Activated naive CD4-positive, alpha-beta T cell (primary cell): ENCODE measurements around the gene LRCH4.
A peak's percentile ranks its signal among the peaks of the same experiment; 100 is the strongest.
"Not testable (repeated sequence)": the region's sequence is repeated elsewhere in the genome, so short reads cannot be mapped to it uniquely, and the experiment has no call there.

Experiments
- DNase-seq, 4 experiments: peaks; one replicate each; lab custom pipeline; 2025; lab: John Stamatoyannopoulos, UW

The LRCH4 gene

DNA sequence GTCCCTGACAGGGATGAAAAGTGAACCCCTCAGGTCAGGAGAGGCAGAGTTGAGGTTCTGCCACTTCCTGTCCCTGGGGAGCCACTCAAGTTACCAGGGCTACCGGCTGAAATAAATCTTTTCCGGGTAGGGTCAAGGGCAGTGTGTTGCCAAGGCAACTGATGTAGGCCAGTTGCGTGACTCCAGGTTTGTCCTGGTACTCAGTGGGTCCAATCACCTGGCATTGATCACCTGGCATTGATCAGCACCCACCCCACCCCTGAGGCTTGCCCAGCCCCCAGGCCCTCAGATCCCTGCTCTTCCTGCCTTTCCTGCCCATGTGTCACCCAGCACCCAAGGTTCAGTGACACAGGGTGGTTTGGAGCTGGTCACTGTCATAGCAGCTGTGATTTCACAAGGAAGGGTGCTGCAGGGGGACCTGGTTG is 18.2 kb downstream of the LRCH4 start:
- no peak for DNase-seq

DNA sequence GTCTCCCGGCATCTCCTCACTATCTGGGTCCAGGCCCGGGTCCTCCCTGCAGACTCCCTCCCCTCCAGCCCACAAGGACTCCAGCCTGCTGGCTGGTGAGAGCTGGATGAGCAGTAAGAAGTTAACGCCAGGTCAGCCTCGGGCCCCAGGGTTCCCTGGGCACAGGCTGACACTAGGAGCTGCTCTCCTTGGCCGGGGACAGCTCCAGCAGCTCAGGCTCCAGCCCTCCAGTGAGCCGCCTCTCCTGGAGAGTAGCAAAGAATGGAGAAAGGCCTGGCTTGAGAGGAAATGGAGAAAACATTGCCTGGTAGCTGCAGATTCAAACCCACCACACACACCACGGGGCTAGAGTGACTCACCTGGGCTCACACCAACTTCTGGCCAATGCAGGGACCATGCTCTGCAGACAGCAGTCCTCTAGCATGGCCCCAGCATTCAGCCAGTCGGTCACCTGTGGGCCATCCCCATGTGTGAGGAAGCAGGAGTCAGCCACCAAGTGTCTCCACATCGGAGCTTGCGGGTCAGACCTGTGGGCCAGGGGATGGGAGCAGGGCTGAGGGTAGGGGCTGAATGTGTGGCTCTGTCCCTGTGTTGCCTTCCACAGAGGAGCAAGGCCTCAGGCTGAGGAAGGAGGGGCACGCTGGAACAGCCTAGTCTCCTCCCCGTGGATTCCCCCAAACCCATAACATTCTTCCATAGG is 18.7 kb downstream of the LRCH4 start:
- DNase-seq: no peak

DNA sequence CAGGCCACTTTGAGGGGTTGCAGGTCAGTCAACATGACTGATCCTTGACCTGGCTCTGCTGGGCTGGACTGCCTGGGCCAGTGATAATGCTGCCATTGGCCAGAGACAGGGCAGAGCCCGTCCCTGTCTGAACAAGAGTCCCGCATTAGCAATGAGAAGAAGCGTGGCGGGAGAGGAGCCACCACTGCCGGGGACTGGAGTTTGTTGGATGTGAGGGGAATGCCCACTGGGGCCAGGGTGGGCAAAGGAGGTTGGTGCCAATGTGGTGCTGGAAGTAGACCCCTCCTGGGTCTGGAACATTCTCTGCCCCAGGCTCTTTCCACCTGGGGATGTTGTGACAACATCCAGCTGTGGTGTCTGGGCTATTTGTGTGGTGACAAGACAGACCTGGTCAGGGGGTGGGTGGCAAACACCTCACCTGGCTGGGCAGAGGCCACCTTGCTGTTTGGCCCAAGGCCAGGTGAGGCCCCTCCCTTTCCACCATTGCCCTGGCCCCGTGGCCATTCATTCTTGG is 19.9 kb downstream of the LRCH4 start:
- no peak for DNase-seq

DNA sequence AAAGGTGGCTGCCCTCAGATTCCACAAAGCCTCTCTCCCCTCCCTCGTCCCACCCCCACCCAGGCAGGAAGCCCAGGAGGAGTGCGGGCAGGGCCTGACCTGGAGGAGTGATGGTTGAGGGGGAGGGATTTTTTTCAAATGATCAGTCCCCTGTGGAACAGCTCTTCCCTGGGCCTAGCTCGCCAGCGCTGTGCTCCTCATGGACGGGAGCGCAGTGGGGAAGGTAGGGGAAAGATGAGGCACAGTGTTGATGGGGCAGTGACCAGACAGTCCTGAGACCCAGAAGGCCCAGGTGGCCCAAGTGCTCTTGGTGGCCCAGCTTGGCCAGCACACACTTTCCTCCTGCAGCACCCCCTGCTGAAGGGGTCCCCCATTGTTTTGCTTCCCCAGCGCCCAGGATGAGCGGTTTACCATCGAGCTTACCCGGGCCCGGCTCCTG is 20.8 kb downstream of the LRCH4 start:
- no peak for DNase-seq

DNA sequence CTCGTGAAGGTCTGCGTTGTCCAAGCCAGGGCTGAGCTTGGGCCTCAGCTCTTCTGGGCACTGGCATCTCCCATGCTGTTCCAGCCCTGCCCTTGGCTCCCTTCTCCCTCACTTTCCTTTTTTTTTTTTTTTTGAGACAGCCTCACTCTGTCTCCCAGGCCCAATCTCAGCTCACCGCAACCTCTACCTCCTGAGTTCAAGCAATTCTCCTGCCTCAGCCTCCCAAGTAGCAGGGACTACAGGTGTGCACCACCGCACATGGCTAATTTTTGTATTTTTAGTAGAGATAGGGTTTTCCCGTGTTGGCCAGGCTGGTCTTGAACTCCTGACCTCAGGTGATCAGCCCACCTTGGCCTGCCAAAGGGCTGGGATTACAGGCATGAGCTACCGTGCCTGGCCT is 21.5 kb downstream of the LRCH4 start:
- DNase-seq: not testable (repeated sequence)

DNA sequence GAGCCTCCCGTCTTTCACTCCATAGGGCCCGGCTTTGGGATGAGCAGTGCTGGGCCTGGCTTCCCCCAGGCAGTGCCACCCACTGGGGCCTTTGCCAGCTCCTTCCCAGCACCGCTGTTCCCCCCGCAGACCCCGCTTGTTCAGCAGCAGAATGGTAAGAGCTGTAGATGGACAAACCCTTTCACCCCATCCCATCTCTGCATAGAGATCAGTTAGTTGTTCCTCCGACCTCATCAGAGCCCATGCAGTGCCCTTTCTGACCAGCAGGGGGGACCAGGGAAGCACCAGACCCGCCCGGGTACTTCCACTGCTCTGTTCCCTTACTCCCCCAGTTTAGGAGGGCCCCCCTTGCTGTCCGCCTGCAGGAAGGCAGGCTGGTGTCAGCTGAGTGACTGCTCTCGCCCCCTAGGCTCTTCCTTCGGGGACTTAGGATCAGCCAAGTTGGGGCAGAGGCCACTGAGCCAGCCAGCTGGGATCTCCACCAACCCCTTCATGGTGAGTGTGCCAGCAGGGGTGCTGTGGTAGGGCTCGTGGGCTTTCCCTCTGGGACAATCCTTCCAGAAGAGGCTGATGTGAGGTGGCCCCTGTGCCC is 22.0 kb downstream of the LRCH4 start:
- DNase-seq: peak; percentile 55 to 84 (median 82)

DNA sequence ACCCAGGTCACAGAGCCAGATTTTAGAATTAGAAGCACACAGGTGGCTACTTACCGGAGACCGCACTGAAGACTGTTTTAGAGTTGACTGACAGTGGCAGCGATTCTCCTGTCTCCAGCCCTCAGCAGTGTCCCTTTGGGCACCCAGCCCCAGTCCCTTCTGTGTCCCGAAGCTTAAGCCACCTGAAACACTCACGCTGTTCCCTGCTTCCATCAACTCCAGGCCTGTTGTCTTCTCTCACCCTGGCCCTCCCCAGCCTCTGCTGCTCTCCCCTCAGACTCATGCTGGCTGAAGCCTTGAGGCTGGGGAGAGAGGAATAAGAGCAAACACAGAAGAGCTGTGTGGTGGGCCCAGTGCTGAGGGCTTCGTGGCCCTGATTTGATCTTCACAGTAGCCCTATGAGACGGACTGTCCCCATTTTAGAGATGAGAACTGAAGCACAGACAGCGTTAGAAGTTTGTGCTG is 22.8 kb downstream of the LRCH4 start:
- no peak for DNase-seq

DNA sequence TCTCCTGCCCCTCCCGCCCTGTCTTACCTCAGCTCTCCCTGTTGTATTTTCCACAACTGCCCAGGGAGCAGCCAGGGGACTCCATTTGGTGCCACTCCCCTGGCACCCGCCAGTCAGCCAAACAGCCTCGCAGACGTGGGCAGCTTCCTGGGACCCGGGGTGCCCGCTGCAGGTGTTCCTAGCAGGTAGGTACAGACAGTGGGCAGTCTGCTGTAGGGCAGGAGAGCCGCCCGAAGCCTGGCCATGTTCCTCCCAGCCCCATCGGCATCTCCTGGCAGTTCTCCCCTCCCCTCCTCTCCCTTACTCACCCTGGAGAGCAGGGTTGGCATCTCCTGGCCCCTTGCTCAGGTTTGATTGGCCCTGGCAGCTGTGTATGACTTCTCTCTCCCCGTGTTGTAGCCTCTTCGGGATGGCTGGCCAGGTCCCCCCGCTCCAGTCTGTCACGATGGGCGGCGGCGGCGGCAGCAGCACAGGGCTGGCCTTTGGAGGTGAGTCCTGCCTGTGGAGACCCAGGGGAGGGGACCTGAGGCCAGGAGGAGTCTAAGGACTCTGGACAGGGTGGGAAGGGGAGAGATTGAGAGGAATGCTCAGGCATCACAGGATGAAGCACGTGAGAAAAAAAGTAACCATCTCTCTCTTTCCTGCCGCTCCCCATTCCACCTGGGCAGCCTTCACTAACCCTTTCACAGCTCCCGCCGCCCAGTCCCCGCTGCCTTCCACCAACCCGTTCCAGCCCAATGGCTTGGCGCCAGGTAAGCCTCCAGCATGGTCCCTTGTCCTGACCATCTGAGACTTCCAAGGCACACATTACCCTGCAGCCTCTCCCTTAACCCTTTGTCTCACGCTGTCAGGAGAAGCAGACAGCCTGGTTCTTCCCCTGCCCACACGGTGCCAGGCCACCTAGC is 23.5 kb downstream of the LRCH4 start:
- DNase-seq: no peak

DNA sequence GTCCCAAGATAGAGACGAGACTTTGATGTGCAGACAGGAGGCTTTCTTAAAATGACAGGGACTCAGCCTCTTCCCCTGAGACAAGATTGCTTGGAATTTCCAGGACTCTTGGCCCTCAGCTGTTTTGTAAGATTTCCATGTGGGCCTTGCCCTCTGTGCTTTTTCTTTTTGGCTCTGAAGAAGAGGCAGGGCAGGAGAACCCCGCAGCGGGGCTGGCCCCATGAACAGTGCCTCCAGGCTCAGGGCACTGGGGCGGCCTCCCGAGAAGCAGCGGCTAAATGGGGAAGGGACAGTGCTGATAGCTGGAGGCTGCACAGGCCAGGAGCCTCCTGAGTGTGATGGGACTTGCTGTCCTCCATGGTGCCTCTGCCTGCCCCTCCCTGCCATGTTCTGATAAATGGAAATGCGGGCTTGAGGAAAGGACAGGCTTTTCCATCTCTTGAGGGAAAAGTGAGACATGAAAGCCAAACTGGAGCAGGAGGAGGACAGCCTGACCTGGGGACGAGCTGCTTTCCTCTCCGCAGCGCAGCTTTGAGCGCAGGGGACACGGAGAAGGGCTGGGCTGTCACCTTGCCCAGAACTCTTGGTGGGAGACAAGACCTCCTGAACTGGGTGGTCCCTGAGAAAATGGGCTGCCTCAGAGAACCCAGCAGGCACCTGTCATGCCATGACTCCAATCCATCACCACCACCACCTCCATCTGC is 24.3 kb downstream of the LRCH4 start:
- DNase-seq: no peak

DNA sequence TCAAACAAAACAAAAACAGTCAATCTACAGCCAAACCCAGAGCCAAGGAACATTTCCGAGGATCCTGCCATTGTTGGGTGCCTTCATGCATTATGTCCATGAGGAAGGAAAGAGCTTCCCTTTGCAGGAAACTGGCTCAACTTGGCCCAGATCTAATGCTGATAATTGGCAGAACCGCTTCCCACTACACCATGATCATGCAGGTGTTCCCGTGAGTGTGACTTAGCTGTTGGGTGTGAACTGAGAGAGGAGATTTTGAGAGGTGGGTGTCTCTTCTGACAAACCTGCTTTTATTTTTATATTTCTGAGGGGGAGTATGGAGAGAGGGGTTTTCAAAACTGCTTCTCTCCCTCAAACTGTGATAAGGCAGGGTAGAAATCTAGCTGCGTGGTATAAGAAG is 26.8 kb downstream of the LRCH4 start:
- DNase-seq: no peak

DNA sequence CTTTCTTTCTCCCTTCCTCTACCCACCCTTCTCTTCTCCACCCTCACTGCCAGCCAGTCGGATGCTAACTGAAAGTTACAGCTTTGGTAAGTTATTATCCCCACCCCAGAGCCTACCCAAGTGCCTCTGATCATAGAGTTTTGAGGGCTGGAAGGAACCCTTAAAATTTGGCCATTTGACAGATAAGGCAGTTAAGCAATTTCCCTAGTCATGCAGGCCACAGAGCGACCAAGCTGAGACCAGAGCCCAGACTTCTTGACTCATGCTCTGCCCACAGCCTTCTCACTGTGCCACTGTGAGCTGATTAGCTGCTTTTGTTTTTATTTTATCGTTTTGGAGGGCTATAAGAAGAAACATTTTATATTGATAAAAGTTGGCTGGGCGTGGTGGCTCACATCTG is 29.4 kb downstream of the LRCH4 start:
- no peak for DNase-seq

DNA sequence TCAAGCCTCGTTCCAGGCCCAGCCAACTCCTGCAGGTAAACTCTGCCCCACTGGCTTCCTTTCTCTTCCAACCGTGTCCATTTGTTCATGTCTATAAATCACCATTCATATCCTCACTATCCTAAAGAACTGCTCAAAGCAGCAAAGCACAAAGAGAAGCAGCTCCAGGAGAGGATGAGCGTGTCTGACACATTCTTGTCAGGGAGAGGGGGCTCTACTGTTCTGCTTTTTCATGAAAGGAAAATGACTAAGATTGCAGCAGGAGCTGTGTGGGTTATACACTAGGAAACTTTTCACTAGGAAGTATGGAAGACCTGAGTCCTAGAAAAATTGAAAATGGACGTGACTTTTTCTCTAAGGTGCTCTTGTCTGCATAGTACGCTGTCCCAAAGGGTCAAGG is 30.2 kb downstream of the LRCH4 start:
- no peak for DNase-seq

DNA sequence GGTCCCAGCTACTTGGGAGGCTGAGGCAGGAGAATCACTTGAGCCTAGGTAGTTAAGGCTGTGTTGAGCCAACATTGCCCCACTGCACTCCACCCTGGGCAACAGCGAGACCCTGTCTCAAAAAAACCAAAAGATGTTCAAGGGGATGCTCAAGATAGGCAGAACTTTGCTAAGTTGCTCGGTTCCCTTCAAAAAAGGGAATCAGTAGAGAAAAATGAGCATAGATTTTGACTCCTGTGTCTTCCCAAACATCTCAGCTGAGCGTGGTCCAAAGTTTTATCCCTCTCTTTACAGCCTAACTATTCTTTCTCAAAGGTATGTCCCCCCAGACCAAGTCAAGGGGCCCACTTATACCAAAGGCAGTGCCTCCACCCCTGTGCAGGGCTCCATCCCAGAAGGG is 32.9 kb downstream of the LRCH4 start:
- DNase-seq: no peak

DNA sequence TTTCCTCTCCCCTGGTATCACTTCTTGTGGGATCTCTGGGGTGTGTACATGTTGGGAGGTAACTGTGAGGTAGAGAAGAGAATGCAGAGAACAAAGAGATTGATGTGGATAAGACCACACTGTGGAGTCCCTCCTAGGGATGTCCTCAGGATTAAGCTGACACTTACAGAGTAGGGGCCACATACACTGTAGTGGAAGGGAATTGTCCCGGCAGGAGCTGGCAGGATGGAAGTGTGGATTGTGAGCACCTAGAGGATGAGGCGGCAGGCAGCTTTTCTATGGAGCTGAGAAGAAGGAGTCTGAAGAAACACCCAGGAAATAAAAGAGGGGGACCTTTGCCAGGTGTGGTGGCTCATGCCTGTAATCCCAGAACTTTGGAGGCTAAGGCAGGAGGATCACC is 33.4 kb downstream of the LRCH4 start:
- DNase-seq: no peak

DNA sequence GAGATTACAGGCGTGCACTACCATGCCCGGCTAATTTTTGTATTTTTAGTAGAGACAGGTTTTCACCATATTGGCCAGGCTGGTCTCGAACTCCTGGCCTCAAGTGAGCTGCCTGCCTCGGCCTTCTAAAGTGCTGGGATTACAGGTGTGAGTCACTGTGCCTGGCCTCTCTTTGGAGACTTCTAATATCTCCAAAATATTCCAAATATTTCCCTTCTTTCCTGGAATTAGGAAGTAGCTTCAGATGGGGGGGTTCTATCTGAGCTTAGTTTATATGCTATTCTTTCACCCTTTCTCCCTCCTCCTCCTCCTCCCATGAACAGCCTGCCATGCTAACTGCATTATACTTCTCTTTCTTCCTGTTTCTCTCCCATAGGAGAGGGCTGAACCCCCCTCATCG is 37.5 kb downstream of the LRCH4 start:
- DNase-seq: not testable (repeated sequence)

DNA sequence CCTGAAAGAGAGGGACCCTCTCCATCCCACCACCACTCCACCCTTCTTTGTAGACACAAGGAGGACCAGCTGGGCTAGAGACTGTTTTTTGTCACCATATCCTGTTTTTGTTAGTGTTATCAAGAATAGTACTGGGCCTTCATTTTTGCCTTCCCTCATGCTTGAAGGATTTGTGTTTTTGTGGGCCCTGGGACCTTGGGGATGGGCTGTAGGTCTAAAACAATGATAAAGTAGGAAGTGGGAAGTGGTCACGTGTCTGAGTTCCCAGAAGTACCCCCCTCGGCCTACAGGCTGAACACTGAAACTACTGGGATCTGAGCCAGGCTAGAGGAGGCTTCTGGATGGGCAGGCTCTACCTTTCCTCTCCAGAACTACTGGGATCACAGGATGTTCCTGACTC is 38.1 kb downstream of the LRCH4 start:
- no peak for DNase-seq

DNA sequence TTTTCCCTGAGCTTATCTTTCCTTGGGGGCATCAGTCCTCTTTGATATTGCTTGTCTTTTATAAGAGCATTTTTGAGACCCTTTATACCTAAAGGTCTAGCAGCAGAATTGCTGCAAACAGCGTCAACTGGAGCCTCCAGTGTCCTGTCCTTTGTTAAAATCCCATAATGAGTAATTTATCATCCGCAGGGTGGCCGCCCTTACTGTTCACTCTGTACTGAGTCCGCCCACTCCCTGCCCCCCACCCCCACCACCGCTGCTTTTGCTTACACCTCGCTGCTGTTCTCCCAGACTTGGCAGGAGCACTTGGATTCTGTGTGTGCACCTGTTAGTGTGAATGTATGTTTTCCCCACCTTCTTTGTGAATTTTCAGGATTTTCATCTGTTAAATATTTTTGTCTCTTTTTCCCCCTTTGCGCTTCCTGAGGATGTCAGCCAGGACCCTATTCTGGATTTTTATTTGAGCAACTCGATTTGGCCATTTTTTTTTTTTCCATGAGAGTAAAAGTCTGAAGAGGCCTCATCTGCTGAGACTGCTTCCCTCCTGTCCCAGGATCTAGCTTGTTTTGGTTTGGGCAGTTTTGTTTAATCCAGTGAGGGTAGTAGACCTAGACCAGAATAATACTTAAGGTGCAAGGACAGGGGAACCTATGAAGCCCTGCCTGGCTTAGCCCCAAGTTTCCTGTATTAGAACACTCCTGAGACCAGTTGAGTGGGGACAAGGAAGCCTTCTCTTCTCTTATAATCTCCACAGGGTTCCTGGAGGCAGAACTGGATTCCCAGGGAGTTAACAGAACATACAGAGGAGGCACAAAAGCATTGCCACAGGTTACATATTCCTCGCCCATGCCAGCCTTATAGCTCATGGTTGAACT is 38.8 kb downstream of the LRCH4 start:
- no peak for DNase-seq

DNA sequence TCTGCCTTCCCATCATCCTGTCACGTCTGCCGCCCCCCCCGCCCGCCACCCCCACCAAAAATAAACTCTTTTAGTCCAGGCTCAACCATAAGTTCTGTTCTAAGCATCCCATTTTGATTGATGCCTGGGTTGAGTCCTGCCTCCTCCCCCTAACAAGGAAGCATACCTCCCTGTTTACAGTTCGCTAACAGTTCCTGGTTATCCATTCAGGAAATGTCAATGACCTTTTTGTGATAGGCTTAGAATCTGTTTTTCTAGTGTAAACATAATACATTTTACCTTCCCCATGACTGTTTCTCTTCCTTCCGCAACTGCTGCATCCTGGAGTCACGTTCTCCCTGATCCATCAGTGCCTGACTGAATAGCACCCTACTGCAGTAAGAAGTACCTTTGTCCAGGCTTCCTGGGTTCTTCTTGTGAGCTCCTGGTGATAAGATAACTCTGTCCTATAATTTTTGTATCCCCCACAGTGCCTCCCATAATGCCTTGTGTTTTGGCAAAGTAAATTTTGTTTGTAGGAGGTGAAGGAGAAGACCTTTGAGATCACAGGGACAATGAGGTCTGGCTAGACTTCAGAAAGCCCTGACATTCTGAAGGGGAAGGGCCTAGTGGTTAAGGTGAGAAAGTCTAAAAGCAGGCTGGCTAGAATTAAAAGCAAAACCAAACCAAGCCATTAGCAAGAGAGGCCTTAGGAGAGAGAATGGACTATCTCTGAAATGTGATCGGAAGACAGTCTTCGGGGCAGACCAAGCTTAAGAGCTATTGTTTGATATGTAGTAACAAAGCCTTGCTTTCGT is 39.6 kb downstream of the LRCH4 start:
- DNase-seq: no peak

DNA sequence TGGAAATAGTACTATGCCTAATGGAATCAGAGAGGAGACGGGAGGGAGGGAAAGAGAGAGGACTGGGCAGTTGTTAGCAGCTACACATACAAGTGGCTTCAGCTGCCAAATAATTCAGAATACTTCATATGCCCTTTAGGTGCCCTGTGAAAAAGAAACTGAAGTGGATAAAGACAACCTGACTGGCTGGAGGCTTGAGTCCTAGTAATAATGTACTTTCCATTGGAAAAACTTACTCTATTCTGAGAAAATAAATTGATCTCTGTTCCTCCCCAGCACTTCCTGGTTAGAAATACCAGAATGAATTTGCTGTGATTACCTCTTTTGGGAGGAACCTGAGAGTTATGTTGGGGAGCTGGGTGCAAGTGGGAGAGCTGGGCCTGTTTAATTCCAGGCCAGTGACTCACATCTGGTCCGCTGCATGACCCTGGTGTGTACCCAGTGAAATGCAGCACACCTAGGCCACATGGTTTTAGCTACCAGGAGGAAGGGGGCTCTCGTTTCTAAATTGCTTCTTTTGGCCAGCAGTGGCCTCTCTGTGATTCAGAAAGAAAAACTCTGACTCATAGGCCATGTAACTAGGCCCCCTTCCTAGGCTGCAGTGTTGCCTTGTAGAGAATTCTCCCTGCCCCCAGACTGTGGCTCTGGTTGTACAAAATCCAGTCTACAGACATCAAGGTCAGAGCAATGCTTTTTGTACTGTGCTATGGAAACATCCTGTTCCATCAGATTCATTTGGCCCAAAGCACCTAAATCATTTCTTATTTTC is 40.4 kb downstream of the LRCH4 start:
- no peak for DNase-seq
